HepG2 (cell line): Measurements from ENCODE around the gene C14orf93. TPM values are rescaled to one million over a fixed set of nuclear protein-coding genes. Genes with fewer than 3 reads are reported as not detected.

Source experiments
- DBP ChIP-seq: sonication (generic); formaldehyde crosslinking; IDR thresholded peaks from 2 replicates; pipeline ENCODE4 v1.4.0; 2020; ENCODE audit warnings: missing genetic modification reagents; ENCODE audit errors: not compliant biosample characterization
- KAT2B ChIP-seq: fragments of 150-350 bp; IDR thresholded peaks from 2 replicates; pipeline ENCODE4 v1.6.1; 2014; ENCODE audit warnings: low read depth, low read length, borderline replicate concordance
- MAFF ChIP-seq: IDR thresholded peaks from 2 replicates; pipeline ENCODE4 v1.6.1; 2011; ENCODE audit warnings: low read depth, low read length, improper control_type of control experiment
- SAP130 ChIP-seq: IDR thresholded peaks from 2 replicates; pipeline ENCODE4 v1.6.1; 2016; ENCODE audit warnings: low read depth
- ZNF292 ChIP-seq: sonication (generic); formaldehyde crosslinking; IDR thresholded peaks from 2 replicates; pipeline ENCODE4 v1.8.1; 2022; ENCODE audit warnings: mild to moderate bottlenecking, low read depth, missing genetic modification reagents, borderline replicate concordance
- polyA plus RNA-seq, 8 experiments: library from polyadenylated mRNA; depleted of rRNA in 3 of 8; stranded (reverse) in 7 of 8; unstranded in 1 of 8; fragments of >200 nt; fragmentation: Illumina TruSeq in 4 of 8; extraction: Trizol in 4 of 8; gene quantifications; 2 replicates each; pipeline versions ENCODE4 v1.2.1 to v1.2.3, GENCODE V29; 2011 to 2016; ENCODE audit warnings: low read depth in 4 of 8, missing spikeins in 1 of 8, mixed read lengths in 1 of 8; ENCODE audit not compliant: insufficient read depth in 1 of 8
- total RNA-seq, 5 experiments: library from RNA; depleted of rRNA; stranded (reverse); fragments of >200 nt; fragmentation: Illumina TruSeq; extraction: Trizol; gene quantifications; 2 replicates each; pipeline ENCODE4 v1.2.3, GENCODE V29; 2016; ENCODE audit warnings: low read depth in 1 of 5
- TF ChIP-seq, protein P1 (sequence below): sonication (generic); formaldehyde crosslinking; IDR thresholded peaks from 2 replicates; pipeline ENCODE4 v1.4.0; 2020; ENCODE audit warnings: missing genetic modification reagents, borderline replicate concordance

C14orf93 gene
- total and polyA plus RNA-seq, 2 of the 13 experiments (the other 11 are each of a cell fraction or from before 2014, with no cell fraction given): 11.4 to 22.5 TPM

DNA sequence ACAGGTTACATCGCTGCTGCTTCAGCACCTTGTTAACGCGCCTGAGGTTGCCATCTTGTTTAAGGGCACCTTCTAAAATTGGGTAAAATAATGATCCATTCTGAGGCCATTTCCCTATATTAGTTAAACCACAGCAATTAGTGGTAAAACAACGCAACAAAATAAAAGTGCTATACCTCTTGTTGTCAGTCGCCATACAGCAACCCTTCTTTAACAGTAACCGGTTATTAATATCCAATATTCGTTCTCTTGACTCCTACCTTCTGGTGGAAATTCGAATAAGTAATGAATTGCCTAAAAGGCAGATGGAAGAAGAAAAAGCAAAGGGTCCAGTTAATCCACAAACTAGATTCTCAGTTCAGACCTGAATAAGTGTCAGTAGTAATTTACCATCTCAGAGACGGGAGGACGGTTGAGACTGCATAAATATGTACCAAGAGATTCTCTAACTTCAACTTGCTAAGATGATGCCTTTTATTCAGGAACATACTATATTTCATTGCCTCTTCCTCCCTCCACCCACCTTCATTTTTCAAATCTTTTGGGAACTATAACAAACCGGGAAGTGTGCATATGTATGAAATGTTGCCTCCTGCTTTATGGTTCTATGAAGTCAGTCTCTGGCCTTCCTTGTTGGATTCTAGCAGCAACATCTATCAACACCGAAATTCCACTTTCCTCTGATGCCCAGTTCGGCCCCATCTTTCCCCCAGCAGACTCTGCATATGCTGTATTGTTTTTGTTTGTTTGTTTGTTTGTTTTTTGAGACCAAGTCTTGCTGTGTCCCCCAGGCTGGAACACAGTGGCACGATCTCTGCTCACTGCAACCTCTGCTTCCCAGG lies 25.6 kb upstream of the C14orf93 start (continued):
- TF ChIP-seq, protein P1, sequence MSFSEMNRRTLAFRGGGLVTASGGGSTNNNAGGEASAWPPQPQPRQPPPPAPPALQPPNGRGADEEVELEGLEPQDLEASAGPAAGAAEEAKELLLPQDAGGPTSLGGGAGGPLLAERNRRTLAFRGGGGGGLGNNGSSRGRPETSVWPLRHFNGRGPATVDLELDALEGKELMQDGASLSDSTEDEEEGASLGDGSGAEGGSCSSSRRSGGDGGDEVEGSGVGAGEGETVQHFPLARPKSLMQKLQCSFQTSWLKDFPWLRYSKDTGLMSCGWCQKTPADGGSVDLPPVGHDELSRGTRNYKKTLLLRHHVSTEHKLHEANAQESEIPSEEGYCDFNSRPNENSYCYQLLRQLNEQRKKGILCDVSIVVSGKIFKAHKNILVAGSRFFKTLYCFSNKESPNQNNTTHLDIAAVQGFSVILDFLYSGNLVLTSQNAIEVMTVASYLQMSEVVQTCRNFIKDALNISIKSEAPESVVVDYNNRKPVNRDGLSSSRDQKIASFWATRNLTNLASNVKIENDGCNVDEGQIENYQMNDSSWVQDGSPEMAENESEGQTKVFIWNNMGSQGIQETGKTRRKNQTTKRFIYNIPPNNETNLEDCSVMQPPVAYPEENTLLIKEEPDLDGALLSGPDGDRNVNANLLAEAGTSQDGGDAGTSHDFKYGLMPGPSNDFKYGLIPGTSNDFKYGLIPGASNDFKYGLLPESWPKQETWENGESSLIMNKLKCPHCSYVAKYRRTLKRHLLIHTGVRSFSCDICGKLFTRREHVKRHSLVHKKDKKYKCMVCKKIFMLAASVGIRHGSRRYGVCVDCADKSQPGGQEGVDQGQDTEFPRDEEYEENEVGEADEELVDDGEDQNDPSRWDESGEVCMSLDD: peak; percentile 6; the same call in 1 of the 2 replicates
- TF ChIP-seq ZNF292 (0 out of 2 replicates have a peak, but pooled peaks have one; percentile 10), MAFF (peak; percentile 86; the same call in 1 of the 2 replicates), KAT2B (no peak), SAP130 (CRISPR knock-in tag) (no peak), DBP (CRISPR knock-in tag) (peak; percentile 31)
